Measurements from ENCODE around the gene GPR55.

DNA sequence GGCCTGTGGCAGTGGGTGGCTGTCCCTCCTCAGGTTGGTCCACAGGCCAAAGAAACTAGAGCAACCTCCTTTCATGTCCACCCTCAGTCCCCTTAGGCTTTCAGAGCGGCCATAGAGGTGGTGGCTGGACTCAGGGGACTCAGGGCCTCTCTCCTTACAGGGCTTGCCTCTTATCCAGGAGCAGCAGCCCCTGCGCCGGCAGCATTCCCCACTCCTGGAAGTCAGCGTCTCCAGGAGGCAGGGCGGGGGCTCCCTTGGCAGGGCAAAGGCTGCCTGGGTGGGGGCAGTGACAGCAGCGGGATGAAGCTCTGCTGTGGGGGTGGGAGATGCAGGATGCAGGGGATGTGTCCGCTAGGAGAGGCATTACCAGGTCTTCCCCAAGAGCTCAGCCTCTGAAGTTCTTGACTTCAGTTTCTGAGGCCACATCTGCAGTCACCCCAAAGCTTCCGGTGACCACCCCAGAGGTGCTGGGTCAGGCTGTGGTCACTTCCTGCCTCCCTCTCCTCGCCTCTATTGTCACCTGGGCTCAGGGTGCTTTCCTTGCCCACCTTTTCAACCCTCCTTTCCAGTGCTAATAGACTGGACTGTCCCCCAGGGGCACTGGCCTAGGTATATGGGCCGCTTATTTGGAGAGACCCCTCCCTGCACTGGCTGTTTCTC is 8.6 kb upstream of the GPR55 start:
- TF ChIP-seq, protein P1, sequence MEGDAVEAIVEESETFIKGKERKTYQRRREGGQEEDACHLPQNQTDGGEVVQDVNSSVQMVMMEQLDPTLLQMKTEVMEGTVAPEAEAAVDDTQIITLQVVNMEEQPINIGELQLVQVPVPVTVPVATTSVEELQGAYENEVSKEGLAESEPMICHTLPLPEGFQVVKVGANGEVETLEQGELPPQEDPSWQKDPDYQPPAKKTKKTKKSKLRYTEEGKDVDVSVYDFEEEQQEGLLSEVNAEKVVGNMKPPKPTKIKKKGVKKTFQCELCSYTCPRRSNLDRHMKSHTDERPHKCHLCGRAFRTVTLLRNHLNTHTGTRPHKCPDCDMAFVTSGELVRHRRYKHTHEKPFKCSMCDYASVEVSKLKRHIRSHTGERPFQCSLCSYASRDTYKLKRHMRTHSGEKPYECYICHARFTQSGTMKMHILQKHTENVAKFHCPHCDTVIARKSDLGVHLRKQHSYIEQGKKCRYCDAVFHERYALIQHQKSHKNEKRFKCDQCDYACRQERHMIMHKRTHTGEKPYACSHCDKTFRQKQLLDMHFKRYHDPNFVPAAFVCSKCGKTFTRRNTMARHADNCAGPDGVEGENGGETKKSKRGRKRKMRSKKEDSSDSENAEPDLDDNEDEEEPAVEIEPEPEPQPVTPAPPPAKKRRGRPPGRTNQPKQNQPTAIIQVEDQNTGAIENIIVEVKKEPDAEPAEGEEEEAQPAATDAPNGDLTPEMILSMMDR (IDR thresholded peaks at IDR 0.05) = no peak
- no peak for TF ChIP-seq EP300 (IDR thresholded peaks at IDR 0.05)
